Measurements from ENCODE around the gene ORC6. TPM values are rescaled to one million over a fixed set of nuclear protein-coding genes. Genes with fewer than 3 reads are reported as not detected.

Gene ORC6
- total RNA-seq, 4 donors from 2014 or later = 1.8 to 3.2 (median 2.1) TPM

- TF ChIP-seq POLR2AphosphoS5 (IDR thresholded peaks at IDR 0.05) = no peak
- no peak for TF ChIP-seq EP300 (IDR thresholded peaks at IDR 0.05)
- TF ChIP-seq CTCF (IDR thresholded peaks at IDR 0.05) = no peak
- TF ChIP-seq POLR2A (IDR thresholded peaks at IDR 0.05) = no peak
- no peak overlapping the region for H3K4me3 ChIP-seq
- H3K27ac ChIP-seq = no peak overlapping the region
- no peaks in the 10 kb centered on the region for H3K4me1 ChIP-seq
- DNase-seq (ENCODE audit: low spot score in 2 of 2) = peak; percentile 46 to 72
- no peaks in the 10 kb centered on the region for H3K27me3 ChIP-seq
- H3K36me3 ChIP-seq = no peaks in the 10 kb centered on the region
- H3K9me3 ChIP-seq = no peaks in the 10 kb centered on the region
- WGBS = 81% methylated on average over 14 of the region's 23 CpGs
These were observed 42.5 kb downstream of the ORC6 start for GRCh38 chr16:46731691-46732555.

GRCh38 chr16:46732561-46732960 is 43.1 kb downstream of the ORC6 start:
- Histone ChIP-seq H3K9me3 (no peaks in the 10 kb centered on the region), H3K27ac (no peak overlapping the region), H3K36me3 (no peaks in the 10 kb centered on the region), H3K27me3 (no peaks in the 10 kb centered on the region), H3K4me3 (no peak overlapping the region), H3K4me1 (no peaks in the 10 kb centered on the region)
- TF ChIP-seq EP300 (IDR thresholded peaks at IDR 0.05) (no peak), CTCF (IDR thresholded peaks at IDR 0.05) (no peak), POLR2A (IDR thresholded peaks at IDR 0.05) (no peak), POLR2AphosphoS5 (IDR thresholded peaks at IDR 0.05) (no peak)
- DNase-seq (ENCODE audit: low spot score in 2 of 2) = peak in 1 of 2 donors; percentile 17
- WGBS = 78% methylated on average over 3 of the region's 4 CpGs

GRCh38 chr16:46733319-46733830 is 43.9 kb downstream of the ORC6 start:
- no peak for TF ChIP-seq EP300 (IDR thresholded peaks at IDR 0.05)
- no peak for TF ChIP-seq POLR2AphosphoS5 (IDR thresholded peaks at IDR 0.05)
- no peak for TF ChIP-seq CTCF (IDR thresholded peaks at IDR 0.05)
- no peak for TF ChIP-seq POLR2A (IDR thresholded peaks at IDR 0.05)
- Histone ChIP-seq H3K27me3 (no peaks in the 10 kb centered on the region), H3K4me3 (no peak overlapping the region), H3K36me3 (no peaks in the 10 kb centered on the region), H3K27ac (no peak overlapping the region), H3K9me3 (no peaks in the 10 kb centered on the region), H3K4me1 (no peaks in the 10 kb centered on the region)
- DNase-seq (ENCODE audit: low spot score in 2 of 2) = peak; percentile 29 to 35
- WGBS = 81% methylated on average over 6 of the region's 9 CpGs

DNA sequence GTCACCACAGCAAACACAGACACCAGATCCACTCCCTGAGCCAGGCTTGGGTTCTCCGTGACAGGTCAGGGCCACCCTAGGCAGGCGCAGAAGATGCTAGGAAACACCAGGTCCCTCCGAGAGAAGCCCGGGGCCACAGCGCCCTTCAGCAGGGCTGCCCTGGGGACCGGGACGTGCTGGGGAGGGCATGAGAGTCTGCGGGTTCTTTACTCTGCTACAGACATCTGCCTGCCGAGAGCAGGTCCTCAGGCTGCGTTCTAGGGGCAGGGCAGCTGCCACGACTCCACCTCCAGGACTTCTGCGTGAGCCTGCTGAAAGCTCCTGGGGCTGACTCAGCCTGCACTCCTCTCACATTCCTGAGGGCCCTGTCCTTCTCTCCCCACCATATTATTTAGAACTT is 47.2 kb downstream of the ORC6 start:
- 42% methylated on average over 5 of the region's 12 CpGs for WGBS
- no peaks in the 10 kb centered on the region for H3K27me3 ChIP-seq
- no peak overlapping the region for H3K4me3 ChIP-seq
- no peak for TF ChIP-seq EP300 (IDR thresholded peaks at IDR 0.05)
- TF ChIP-seq POLR2AphosphoS5 (IDR thresholded peaks at IDR 0.05) = no peak
- no peak for TF ChIP-seq POLR2A (IDR thresholded peaks at IDR 0.05)
- TF ChIP-seq CTCF (IDR thresholded peaks at IDR 0.05) = no peak
- no peaks in the 10 kb centered on the region for H3K4me1 ChIP-seq
- H3K36me3 ChIP-seq = no peaks in the 10 kb centered on the region
- H3K27ac ChIP-seq = no peak overlapping the region
- no peak for DNase-seq (ENCODE audit: low spot score in 2 of 2)
- no peaks in the 10 kb centered on the region for H3K9me3 ChIP-seq

GRCh38 chr16:46737621-46738214 is 48.3 kb downstream of the ORC6 start:
- Histone ChIP-seq H3K4me1 (no peaks in the 10 kb centered on the region), H3K9me3 (no peaks in the 10 kb centered on the region), H3K27me3 (no peaks in the 10 kb centered on the region), H3K36me3 (no peaks in the 10 kb centered on the region), H3K27ac (no peak overlapping the region), H3K4me3 (no peak overlapping the region)
- 83% methylated on average over 10 of the region's 14 CpGs for WGBS
- DNase-seq (ENCODE audit: low spot score in 2 of 2) = peak in 1 of 2 donors; percentile 67
- TF ChIP-seq POLR2AphosphoS5 (IDR thresholded peaks at IDR 0.05) (no peak), POLR2A (IDR thresholded peaks at IDR 0.05) (no peak), EP300 (IDR thresholded peaks at IDR 0.05) (no peak), CTCF (IDR thresholded peaks at IDR 0.05) (no peak)
